Activated CD8-positive, alpha-beta memory T cell treated with anti-CD3 and anti-CD28 coated beads for 48 hours (primary cell): Measurements from ENCODE around the gene IRAK2.

Experiments used
- DNase-seq, 3 experiments: peaks; one replicate each; pipeline ENCODE4 v3.0.0-alpha.2; 2020; ENCODE audit warnings: low read depth in 2 of 3, low spot score in 2 of 3

The IRAK2 gene

GRCh38 chr3:10223676-10224639 is 59.2 kb downstream of the IRAK2 start:
- no peak for DNase-seq

GRCh38 chr3:10224794-10225665 is 60.3 kb downstream of the IRAK2 start:
- peak in 1 of 3 experiments; percentile 15 for DNase-seq

GRCh38 chr3:10226293-10226692 is 61.6 kb downstream of the IRAK2 start:
- DNase-seq, result no peak

DNA sequence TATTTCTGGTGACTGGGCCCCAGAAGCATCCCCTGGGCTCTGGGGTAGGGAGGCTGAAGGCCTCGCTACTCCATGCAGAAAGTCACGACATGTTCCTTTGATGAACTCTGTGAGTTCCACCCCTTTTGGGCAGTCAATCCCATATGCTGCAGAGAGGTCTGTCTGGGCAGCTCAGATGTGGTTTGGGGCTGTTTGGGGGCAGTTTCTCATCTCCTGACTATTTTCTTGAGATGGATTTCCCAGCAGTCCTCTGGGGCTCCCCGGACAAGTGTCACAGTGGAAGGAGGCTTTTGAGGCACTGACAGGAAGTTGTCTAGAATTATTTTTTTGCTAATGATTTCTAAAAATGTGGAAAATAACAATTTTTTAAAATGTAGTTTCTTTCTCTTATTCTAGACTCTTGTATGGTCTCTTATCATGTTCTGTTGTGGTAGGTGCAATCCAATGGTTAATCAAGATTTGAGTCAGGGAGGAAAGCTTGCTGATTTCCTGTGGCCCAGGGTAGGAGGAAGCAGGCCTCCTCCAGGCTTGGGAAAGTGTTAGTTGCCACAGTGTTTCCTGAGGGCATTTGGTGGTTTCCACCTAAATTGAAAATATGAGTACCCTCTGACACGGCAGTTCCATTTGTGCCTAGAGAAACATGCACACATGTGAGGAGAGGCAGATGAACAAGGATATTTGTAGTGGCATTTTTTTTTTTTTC is 63.7 kb downstream of the IRAK2 start:
- no peak for DNase-seq

DNA sequence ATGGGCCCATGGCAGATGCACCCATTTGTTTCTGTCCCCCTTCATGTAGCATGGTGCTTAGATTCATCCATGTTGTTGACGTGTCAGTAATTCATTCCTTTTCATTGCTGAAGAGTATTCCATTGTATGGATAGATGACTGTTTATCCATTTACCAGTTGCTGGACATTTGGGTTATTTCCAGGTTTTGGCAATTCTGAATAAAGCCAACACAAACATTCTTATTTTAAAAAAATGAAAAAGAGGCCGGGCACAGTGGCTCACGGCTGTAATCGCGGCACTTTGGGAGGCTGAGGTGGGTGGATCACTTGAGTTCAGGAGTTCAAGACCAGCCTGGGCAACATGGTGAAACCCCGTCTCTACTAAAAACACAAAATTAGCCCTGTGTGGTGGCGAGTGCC is 64.9 kb downstream of the IRAK2 start:
- no peak for DNase-seq

DNA sequence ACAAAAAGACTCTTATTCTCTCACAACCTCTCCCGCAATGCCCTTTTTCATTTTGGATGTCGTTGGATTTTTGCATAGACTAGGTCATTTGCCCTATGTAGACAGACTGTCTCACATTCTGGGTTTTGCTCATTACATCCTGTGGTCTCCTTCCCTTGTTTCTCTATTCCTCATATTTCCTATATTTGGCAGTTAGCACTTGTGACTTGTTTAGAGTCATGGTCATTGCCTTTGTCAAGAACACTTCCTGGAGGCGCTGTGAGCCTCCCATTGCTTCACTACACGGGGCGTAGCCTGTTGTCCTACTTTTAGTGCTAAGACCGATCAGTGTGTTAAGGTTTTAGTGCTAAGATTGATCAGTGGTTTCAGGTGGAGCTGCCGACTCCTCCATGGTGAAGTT is 67.4 kb downstream of the IRAK2 start:
- no peak for DNase-seq

GRCh38 chr3:10233988-10234387 is 69.3 kb downstream of the IRAK2 start:
- DNase-seq, result no peak

- no peak for DNase-seq
Observed at GRCh38 chr3:10234526-10235230, 70.0 kb downstream of the IRAK2 start.

- DNase-seq, result no peak
Observed at GRCh38 chr3:10235551-10235950, 70.8 kb downstream of the IRAK2 start.

- DNase-seq, result no peak
Observed at GRCh38 chr3:10238345-10239183, 73.8 kb downstream of the IRAK2 start.

DNA sequence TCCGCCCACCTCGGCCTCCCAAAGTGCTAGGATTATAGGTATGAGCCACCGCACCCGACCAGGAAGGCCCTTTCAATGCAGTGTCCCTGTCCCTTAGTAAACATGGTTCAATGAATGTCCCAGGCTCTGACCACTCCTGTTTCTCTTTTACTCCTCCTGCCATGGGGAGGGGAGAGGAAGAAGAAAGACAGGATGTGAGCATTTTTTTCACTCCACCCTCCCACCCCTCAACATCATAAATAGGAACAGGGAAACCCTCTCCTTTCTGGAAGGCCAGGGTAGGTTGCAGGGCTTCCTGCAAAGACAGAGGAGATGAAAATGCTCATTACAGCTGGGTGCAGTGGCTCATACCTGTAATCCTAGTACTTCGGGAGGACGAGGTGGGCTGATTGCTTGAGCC is 76.1 kb downstream of the IRAK2 start:
- no peak for DNase-seq

GRCh38 chr3:10242182-10243065 is 77.7 kb downstream of the IRAK2 start:
- peak in 2 of 3 experiments; percentile 41 to 55 for DNase-seq

- no peak for DNase-seq
Observed at GRCh38 chr3:10244009-10244408, 79.3 kb downstream of the IRAK2 start.

DNA sequence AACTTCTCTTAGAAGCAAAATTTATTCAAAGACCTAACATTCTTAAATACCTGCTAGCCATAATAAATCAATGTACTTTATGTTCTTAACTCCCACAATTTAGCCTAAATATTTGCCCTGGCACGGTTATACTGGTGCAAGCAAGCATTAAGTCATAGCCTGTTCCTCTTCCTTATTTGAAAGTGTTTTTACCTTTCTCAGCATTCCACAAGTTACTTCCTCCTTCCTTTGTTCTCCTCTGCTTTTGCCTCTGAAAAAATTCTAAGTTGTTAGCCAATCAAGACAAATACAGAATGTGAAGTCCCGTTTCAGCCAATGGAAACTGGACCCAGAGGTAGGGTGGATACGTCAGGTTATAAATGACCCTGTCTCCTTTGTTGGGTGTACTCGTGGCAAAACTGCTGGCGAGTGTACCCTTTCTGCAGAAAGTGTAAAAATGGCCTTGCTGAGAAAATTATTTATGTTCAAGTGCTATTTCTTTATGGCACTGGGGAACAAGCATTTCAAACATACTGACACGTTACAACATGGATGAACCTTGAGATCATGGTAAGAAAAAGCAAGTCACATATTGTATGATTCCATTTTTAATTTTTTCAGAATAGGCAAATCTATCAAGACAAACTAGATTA is 80.5 kb downstream of the IRAK2 start:
- DNase-seq, result no peak

DNA sequence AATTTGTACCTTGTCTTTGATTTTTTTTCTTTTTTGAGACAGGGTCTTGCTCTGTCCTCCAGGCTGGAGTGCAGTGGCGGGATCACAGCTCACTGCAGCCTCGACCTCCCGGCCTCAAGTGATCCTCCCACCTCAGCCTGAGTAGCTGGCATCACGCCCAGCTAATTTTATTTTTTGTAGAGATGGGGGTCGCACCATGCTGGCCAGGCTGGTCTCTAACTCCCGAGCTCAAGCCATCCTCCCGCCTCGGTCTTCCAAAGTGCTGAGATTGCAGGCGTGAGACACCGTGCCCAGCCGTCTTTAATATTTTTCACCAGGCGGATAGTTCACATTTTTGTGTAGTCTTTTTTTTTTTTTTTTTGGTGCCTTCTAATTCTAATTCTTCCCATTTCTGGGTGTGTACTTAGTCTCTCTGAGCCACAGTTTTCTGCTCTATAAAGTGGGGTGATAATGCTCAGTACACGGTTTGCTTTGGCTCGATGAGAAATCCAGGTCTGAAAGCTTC is 83.0 kb downstream of the IRAK2 start:
- no peak for DNase-seq

- DNase-seq, result peak; percentile 67 to 82 (median 73)
Observed at GRCh38 chr3:10248184-10248983, 83.7 kb downstream of the IRAK2 start, which contains the start of gene TATDN2. Gene TATDN2 (plus strand): TSS chr3:10248459. CDS start chr3:10249201, 742 bp downstream.
